Measurements from ENCODE around the gene ISG20. TPM values are rescaled to one million over a fixed set of nuclear protein-coding genes. Genes with fewer than 3 reads are reported as not detected.
A peak's percentile ranks its signal among the peaks of the same experiment; 100 is the strongest.

The ISG20 gene
- total and polyA plus RNA-seq, 2 donors (not counting 3 experiments of a cell fraction or from before 2014, with no cell fraction given) = 6.4 to 7.5 TPM

GRCh38 chr15:88630141-88630721, 8.6 kb upstream of the ISG20 start:
- Histone ChIP-seq H3K9me3 (replicated peaks; ENCODE audit: control insufficient read depth, insufficient read depth, low read length) (no peaks in the 10 kb centered on the region), H3K9ac (replicated peaks; ENCODE audit: extremely low read depth, insufficient read depth, low read length) (no peak overlapping the region), H2AFZ (ENCODE audit: low read depth, low read length) (no peak overlapping the region), H3K4me3 (replicated peaks in 1 of 3; ENCODE audit: insufficient read depth in 1 of 3, low read depth in 1 of 3, low read length in 3 of 3) (no peak overlapping the region), H3K4me2 (ENCODE audit: insufficient read depth, low read length) (no peak overlapping the region), H3K79me2 (ENCODE audit: control insufficient read depth, insufficient read depth, low read length) (peaks cover 65% of the 10 kb centered on the region), H3K27me3 (ENCODE audit: control insufficient read depth in 2 of 2, insufficient read depth in 2 of 2, low read length in 2 of 2) (no peaks in the 10 kb centered on the region), H4K20me1 (replicated peaks; ENCODE audit: control insufficient read depth, extremely low read depth, insufficient read depth, low read length) (no peaks in the 10 kb centered on the region), H3K4me1 (ENCODE audit: control insufficient read depth, extremely low read depth, insufficient read depth, low read length) (peaks cover 19% of the 10 kb centered on the region), H3K9me1 (replicated peaks; ENCODE audit: control insufficient read depth, extremely low read depth, insufficient read depth, low read length) (no peaks in the 10 kb centered on the region), H3K36me3 (ENCODE audit: control insufficient read depth in 2 of 2, extremely low read depth in 1 of 2, insufficient read depth in 2 of 2, low read length in 2 of 2) (peaks cover 12 to 32% of the 10 kb centered on the region in 2 experiments), H3K27ac (ENCODE audit: insufficient read depth, low read depth, low read length) (peak overlapping the region; percentile 26)
- BruUV-seq (replicated peaks) = no TSS peak
- intact Hi-C loops (cut with micrococcal nuclease) = loop anchor here (1.0 to 2.0 kb wide), 3 partner anchors 8 to 19 kb away; partner anchors contain the start of gene AEN
- POLR2A ChIA-PET = interaction anchor here (0.8 kb wide), 1 partner anchor 9 kb away, joined by 4 read pairs; the partner anchor contains the start of gene ISG20
- CTCF ChIA-PET = no interaction called here
- DNase-seq (ENCODE audit: low read depth, low spot score) = peak; percentile 55
- dilution Hi-C loops (cut with MboI; ENCODE audit: extremely low pct_ligation_motif_present, low sequenced_read_pairs) = no loop called here
- TF ChIP-seq EZH2 (IDR thresholded peaks at IDR 0.05; ENCODE audit: borderline replicate concordance, low read depth, low read length, severe bottlenecking) (no peak), MAX (IDR thresholded peaks at IDR 0.05; ENCODE audit: insufficient read depth, insufficient read length) (no peak), POLR2A (IDR thresholded peaks at IDR 0.05; ENCODE audit: low read depth, low read length) (peak; percentile 60), POLR2AphosphoS5 (IDR thresholded peaks at IDR 0.05; ENCODE audit: insufficient read depth, low read depth, low read length) (peak; percentile 83), JUN (IDR thresholded peaks at IDR 0.05; ENCODE audit: borderline replicate concordance, insufficient read depth, insufficient read length, low read depth) (no peak), MYC (IDR thresholded peaks at IDR 0.05; ENCODE audit: low read depth, low read length) (no peak), CTCF (IDR thresholded peaks at IDR 0.05; ENCODE audit: extremely low read depth in 1 of 2, insufficient read depth in 1 of 2, low read depth in 1 of 2, low read length in 2 of 2) (no peak), FOS (IDR thresholded peaks at IDR 0.05; ENCODE audit: borderline replicate concordance, insufficient read depth, low read length) (peak; percentile 31), GATA2 (IDR thresholded peaks at IDR 0.05; ENCODE audit: insufficient read depth, insufficient read length, low read depth, low read length) (no peak)
- FAIRE-seq = peak; percentile 83

All from endothelial cell of umbilical vein (primary cell).